Forelimb muscle (tissue), 1 donor: ENCODE data around the gene HDAC4. TPM values are rescaled to one million over a fixed set of nuclear protein-coding genes. Genes with fewer than 3 reads are reported as not detected.

Source experiments
- DNase-seq: peaks from one replicate; pipeline ENCODE4 v3.0.0-alpha.2; 2013; ENCODE audit warnings: low read depth
- polyA plus RNA-seq: library from polyadenylated mRNA; unstranded; fragments of 120-200 nt; gene quantifications from one replicate; pipeline ENCODE4 v1.2.1, GENCODE V29; 2013; ENCODE audit not compliant: insufficient read length

Gene HDAC4
- polyA plus RNA-seq, 1 donor = 12.6 TPM

GRCh38 chr2:239296020-239296932 is 104.5 kb downstream of the HDAC4 start:
- no peak for DNase-seq

- no peak for DNase-seq
Measured at GRCh38 chr2:239295377-239296019, 105.3 kb downstream of the HDAC4 start.

- no peak for DNase-seq
Measured at GRCh38 chr2:239294571-239295054, 106.2 kb downstream of the HDAC4 start.

GRCh38 chr2:239293775-239294430 is 106.9 kb downstream of the HDAC4 start:
- no peak for DNase-seq

- no peak for DNase-seq
Measured at GRCh38 chr2:239292959-239293774, 107.7 kb downstream of the HDAC4 start.

- DNase-seq = no peak
Measured at GRCh38 chr2:239292531-239292930, 108.3 kb downstream of the HDAC4 start.

- no peak for DNase-seq
Measured at GRCh38 chr2:239291475-239292350, 109.1 kb downstream of the HDAC4 start.

GRCh38 chr2:239290618-239291474 is 110.0 kb downstream of the HDAC4 start:
- no peak for DNase-seq

GRCh38 chr2:239289545-239289944 is 111.3 kb downstream of the HDAC4 start:
- DNase-seq = no peak

- DNase-seq = no peak
Measured at GRCh38 chr2:239288951-239289511, 111.8 kb downstream of the HDAC4 start.

GRCh38 chr2:239288237-239288636 is 112.6 kb downstream of the HDAC4 start:
- no peak for DNase-seq

- no peak for DNase-seq
Measured at GRCh38 chr2:239287461-239287860, 113.4 kb downstream of the HDAC4 start.

GRCh38 chr2:239286901-239287300 is 113.9 kb downstream of the HDAC4 start:
- no peak for DNase-seq

GRCh38 chr2:239285932-239286230 is 114.9 kb downstream of the HDAC4 start:
- DNase-seq = no peak

GRCh38 chr2:239285071-239285931 is 115.5 kb downstream of the HDAC4 start:
- no peak for DNase-seq

- no peak for DNase-seq
Measured at GRCh38 chr2:239283961-239284795, 116.6 kb downstream of the HDAC4 start.

- DNase-seq = no peak
Measured at GRCh38 chr2:239283288-239283945, 117.4 kb downstream of the HDAC4 start.
